NCI-H2196 (cell line): ENCODE measurements around the gene PARVB.
"Not testable (repeated sequence)": the region's sequence is repeated elsewhere in the genome, so short reads cannot be mapped to it uniquely, and the experiment has no call there.

ENCODE experiments used
- DNase-seq: peaks from one replicate; lab custom pipeline; 2025; ENCODE audit not compliant: unreplicated experiment; lab: John Stamatoyannopoulos, UW

Gene PARVB

GRCh38 chr22:44103735-44104480 is 79.8 kb downstream of the PARVB start:
- DNase-seq, result no peak

DNA sequence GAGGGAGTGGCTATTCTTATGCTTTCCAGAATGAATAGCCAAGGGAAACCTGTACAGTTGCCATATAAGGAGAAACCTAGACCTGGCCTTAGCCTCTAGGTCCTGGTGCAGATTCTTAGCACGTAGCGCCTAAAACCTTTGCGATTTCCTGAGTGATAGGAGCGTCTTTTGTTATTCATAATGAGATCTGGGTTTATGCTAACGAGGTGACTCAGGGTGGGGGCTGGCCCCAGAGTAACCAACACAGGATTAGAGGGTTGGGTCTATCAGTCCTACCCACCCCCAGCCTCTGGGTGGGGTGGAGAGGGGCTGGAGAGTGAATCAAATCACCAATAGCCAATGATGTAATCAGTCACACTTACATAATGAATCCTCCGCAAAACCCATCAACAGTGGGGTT is 83.2 kb downstream of the PARVB start:
- DNase-seq, result no peak

DNA sequence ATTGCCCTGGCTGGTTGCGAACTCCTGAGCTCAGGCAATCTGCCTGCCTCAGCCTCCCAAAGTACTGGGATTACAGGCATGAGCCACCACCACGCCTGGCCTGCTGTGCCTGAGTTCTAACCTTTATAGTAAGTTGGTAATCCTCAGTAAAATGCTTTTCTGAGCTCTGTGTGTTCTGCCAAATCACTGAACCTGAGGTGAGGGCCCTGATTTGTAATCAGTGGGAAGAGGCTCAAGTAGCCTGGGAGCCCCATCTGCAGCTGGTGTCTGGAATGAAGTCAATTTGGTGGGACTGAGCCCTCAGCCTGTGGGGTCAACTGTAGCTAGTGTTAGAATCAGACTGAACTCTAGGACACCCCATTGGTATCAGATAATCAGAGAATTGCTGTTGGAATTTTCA is 84.0 kb downstream of the PARVB start:
- DNase-seq, result no peak

GRCh38 chr22:44108806-44109385 is 84.8 kb downstream of the PARVB start:
- DNase-seq, result no peak

GRCh38 chr22:44109416-44109815 is 85.3 kb downstream of the PARVB start:
- DNase-seq, result no peak

DNA sequence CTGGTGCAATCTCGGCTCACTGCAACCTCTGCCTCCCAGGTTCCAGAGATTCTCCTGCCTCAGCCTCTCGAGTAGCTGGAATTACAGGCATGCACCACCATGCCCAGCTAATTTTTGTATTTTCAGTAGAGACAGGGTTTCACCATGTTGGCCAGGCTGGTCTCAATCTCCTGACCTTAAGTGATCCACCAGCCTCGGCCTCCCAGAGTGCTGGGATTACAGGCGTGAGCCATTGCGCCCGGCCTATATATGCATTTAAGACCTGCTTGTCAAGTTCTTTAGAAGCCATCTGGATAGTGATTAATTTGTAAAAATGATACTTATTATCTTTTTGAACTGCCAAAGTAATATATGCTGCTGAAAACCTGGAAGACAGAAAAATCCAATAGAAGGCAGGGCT is 86.6 kb downstream of the PARVB start:
- DNase-seq, result not testable (repeated sequence)

GRCh38 chr22:44111562-44112155 is 87.6 kb downstream of the PARVB start:
- DNase-seq, result no peak

DNA sequence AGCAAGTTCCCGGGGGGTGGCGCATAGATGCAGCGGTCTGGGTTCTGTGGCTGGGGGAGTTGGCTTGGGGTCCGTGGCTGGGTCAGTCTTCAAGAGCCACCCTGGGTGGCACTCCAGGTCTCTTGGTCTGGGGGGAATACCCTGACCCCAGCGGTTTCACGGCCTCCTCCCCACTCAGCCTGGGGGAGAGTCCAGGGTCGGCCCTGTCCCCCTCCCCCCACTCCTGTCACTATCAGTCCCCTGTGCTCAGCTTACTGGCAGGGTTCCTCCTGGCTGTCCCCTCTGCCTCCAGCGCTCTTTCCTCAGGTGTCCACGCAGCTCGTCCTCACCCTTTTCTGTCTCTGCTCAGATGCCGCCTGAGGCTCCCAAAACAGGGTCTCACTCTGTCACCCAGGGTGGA is 88.1 kb downstream of the PARVB start:
- DNase-seq, result no peak

DNA sequence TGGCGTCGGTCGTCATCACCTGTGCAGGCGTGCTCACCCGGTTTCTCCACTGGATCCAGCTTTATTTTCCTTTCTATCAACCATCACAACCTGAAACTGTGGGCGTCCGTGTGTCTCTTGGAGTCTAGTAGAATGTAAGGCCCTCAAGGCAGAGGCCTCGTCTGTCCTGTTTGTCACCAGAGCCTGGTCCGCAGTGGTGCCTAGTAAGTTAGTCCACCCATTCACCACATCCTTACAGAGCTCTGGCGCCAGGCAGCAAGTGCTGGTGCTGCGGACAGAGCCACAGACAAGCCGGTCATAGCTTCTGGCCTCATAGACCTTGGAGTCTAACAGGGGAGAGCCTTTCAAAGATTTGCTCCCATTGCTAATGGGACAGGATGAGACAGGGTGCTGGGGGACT is 92.2 kb downstream of the PARVB start:
- no peak for DNase-seq

DNA sequence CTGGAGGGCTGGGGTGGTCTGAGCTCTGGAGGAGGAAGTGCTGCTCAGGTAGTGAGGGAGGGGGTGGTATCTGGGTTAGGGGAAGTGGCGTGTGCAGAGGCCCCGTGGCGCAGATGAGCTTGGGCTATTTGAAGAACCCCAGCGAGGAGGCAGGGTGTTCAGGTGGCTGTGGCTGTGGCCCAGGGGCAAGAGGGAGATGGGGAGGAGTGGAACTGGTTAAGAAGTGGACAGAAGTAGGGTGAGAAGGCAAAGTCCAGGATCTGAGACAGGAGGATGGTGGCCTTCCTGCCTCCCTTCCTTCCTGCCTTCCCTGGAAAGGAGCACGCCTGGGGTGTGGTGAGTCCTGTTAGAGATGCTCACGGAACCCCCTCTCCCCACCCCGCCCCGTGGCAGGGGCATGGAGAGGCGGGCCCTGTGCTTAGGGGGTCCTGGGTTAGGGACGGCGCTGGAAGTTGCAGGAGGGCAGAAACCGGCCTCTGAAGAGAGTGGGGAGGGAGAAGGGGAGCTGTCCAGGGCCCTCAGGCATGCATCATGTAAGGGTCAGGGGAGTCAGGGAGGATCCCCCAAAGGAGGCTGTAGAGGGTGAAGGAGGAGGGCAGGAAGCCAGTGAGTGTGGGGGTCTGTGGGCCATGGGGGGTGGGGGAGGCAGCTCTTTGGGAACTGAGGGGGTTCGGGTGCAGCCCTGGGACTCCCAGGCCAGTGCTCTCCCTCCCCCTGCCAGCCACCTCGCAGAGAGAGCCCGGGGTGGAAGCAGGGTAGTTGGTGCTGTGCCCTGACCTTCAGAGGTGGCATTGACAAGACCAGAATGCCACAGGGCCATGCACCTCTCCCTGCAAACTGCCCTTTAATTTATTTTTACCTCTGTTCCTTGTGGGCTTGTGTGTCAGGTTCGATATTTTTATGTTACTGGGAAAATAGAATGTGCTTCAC is 92.9 kb downstream of the PARVB start:
- DNase-seq, result no peak

GRCh38 chr22:44117746-44118145 is 93.6 kb downstream of the PARVB start:
- no peak for DNase-seq

DNA sequence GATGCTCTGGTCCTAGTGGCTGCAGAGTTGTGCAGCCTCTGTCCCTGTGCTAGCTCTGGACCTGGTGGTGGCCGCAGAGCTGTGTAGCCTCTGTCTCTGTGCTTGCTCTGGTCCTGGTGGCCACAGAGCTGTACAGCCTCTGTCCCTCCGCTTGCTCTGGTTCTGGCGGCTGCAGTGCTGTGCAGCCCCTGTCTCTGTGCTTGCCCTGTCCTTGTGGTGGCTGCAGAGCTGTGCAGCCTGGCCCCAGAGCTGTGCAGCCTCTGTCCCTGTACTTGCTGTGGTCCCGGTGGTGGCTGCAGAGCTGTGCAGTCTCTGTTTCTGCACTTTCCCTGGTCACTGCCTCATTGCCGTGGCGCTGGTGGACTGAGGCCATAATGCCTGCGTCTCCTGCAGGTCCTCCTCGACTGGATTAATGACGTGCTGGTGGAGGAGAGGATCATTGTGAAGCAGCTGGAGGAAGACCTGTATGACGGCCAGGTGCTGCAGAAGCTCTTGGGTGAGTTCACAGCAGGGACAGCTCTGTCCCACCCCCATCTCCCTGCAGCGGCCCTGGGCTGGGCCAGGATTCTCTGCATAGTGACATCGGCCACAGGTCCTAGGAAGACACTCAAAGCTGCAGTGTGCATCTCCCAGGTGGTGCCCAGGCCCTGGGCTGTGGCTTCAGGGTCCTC is 94.7 kb downstream of the PARVB start:
- no peak for DNase-seq

GRCh38 chr22:44119669-44120313 is 95.7 kb downstream of the PARVB start:
- DNase-seq, result no peak

GRCh38 chr22:44120314-44120704 is 96.2 kb downstream of the PARVB start:
- no peak for DNase-seq

DNA sequence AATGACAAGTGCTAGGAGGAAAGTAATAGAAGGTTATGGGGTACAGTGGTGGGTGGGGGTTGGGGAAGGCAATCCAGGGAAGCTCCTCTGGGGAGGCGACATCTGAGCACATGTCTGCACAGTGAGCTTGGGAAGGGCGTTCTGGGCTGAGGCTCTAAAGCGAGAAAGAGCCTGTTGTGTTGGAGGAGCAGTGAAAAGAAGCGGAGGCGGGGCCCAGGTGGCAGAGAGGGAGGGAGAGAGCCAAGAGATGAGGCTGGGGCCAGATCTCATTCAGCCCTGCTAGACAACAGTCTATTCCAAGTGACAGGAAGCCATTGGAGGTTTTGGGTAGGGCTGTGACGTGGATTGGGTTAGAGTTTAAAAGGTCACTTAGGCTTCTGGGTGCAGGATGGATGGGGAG is 101.3 kb downstream of the PARVB start:
- no peak for DNase-seq

DNA sequence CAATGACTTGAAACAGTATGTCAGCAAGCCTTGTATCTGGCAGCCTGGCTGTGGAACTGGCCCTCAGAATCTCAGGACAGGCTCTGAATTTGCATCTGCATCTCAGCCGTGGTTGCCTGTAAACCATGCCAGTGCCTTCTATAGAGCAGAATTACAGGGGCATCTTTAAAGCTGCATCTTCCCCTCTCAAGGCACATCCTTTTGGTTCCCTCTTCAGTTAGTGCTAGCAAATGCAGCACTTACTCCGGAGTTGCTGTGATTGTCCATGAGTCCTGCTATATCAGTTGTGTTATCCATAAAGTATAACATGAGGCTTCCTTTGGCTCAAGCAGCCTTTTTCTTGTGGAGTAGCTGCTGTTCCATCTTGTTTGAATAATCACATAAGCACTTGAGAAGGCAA is 102.7 kb downstream of the PARVB start:
- DNase-seq, result no peak

DNA sequence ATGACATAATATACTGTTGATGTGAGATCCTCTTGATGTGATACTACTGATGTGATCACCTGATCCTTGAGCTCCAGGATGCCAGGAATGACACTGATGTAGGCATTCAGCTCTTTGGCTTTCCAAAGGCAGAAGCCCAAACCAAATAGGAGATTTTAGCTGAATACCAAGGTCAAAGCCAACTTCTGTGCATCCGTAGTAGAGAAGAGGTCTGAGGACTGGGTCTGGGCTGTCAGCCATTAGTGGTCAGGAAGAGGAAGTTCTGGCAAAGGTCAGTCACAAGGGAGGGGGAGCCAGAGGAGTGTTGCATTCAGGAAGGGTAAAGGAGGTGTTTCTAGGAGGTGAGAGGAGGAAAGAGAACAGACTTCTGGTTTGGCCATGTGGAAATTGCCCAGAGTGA is 103.3 kb downstream of the PARVB start:
- DNase-seq, result no peak

GRCh38 chr22:44128958-44129618 is 105.0 kb downstream of the PARVB start:
- no peak for DNase-seq

DNA sequence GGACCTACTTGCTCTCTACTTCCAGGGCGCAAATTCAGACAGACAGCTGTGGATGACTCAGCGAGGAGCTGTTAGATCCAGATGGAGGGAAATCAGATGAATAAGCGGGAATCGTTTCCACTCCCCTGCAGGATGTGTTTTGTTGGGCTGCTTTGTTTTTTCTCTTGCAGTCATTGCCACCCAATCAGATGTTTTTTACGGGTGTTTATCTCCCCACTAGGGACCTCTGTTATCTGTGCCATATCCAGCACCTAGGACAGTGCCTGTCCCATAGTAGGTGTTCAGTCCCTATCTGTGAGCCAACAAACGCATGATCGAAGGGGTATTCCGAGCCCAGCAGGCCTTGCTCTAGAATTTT is 105.5 kb downstream of the PARVB start:
- no peak for DNase-seq

- no peak for DNase-seq
Measured at GRCh38 chr22:44130076-44130711, 106.1 kb downstream of the PARVB start.
